Activated CD8-positive, alpha-beta memory T cell treated with anti-CD3 and anti-CD28 coated beads, Interleukin-2, amount 10 ng/mL, durations not matched to agents 7 days and 5 days (primary cell): ENCODE measurements around the gene ULK4. TPM values are rescaled to one million over a fixed set of nuclear protein-coding genes. Genes with fewer than 3 reads are reported as not detected.

Source experiments
- ATAC-seq: fragments of 150-1000 bp; cut with Tn5 transposase; one replicate; pipeline ENCODE4 v1.10.0; 2021; ENCODE audit warnings: moderate library complexity
- CTCF ChIA-PET: fragments of 350-600 bp; sonication (Branson Sonifier 250); formaldehyde crosslinking; loops from one replicate; lab custom pipeline; 2021; ENCODE audit warnings: antibody characterized with exemption; lab: Charles Lee
- DNase-seq: peaks from one replicate; pipeline ENCODE4 v3.0.0-alpha.2; 2020
- H3K27ac Mint-ChIP-seq: one replicate; pipeline ENCODE4 v1.8.0; 2021; ENCODE audit warnings: mild to moderate bottlenecking, mixed read lengths
- H3K27me3 Mint-ChIP-seq: one replicate; pipeline ENCODE4 v1.8.0; 2021; ENCODE audit warnings: mixed read lengths
- H3K36me3 Mint-ChIP-seq: one replicate; pipeline ENCODE4 v1.8.0; 2021; ENCODE audit warnings: mild to moderate bottlenecking, mixed read lengths
- H3K4me1 Mint-ChIP-seq: one replicate; pipeline ENCODE4 v1.8.0; 2021; ENCODE audit warnings: mixed read lengths
- H3K4me3 Mint-ChIP-seq: one replicate; pipeline ENCODE4 v1.8.0; 2021; ENCODE audit warnings: mild to moderate bottlenecking, moderate library complexity, mixed read lengths
- H3K9me3 Mint-ChIP-seq: one replicate; pipeline ENCODE4 v1.8.0; 2022; ENCODE audit warnings: low read depth, mixed read lengths
- total RNA-seq, 2 experiments: library from RNA; stranded (reverse); gene quantifications; one replicate each; pipeline ENCODE4 v1.2.3, GENCODE V29; 2021

ULK4 gene
- total RNA-seq: 10 to 100 TPM in 1 of 2 experiments, 1 to 10 TPM in 1; 9.5 to 13.3 TPM

- Mint-ChIP-seq H3K9me3 (no peaks in the 10 kb centered on the region), H3K27ac (peak within 1 kb of the TSS; percentile 94), H3K27me3 (no peaks in the 10 kb centered on the region), H3K4me1 (peaks cover 19% of the 10 kb centered on the region), H3K36me3 (no peaks in the 10 kb centered on the region), H3K4me3 (peak within 1 kb of the TSS; percentile 94)
- CTCF ChIA-PET: interaction anchor here (0.6 to 1.7 kb wide), 5 partner anchors 10 to 137 kb away, joined by 3 to 5 read pairs (median 3); partner anchors contain the start of gene TRAK1
- ATAC-seq (peak; percentile 93), DNase-seq (peak; percentile 98)
These were observed at the start of gene ULK4 for GRCh38 chr3:41961751-41962679. ULK4 (minus strand) TSS chr3:41962103; CDS start chr3:41954759, 7,344 bp downstream.

GRCh38 chr3:42010530-42010929 is 48.6 kb upstream of the ULK4 start:
- H3K4me3 Mint-ChIP-seq: no peak overlapping the region
- ATAC-seq (no peak), DNase-seq (no peak)
- no peak overlapping the region for H3K27ac Mint-ChIP-seq
- peaks cover 21% of the 10 kb centered on the region for H3K4me1 Mint-ChIP-seq
- no peaks in the 10 kb centered on the region for H3K36me3 Mint-ChIP-seq
- CTCF ChIA-PET: interaction anchor here (1.6 kb wide), 1 partner anchor 88 kb away, joined by 6 read pairs; no protein-coding TSS in a partner anchor
- H3K9me3 Mint-ChIP-seq: no peaks in the 10 kb centered on the region
- H3K27me3 Mint-ChIP-seq: no peaks in the 10 kb centered on the region

GRCh38 chr3:42009456-42009855 is 47.6 kb upstream of the ULK4 start:
- H3K36me3 Mint-ChIP-seq: no peaks in the 10 kb centered on the region
- peaks cover 11% of the 10 kb centered on the region for H3K4me1 Mint-ChIP-seq
- no peaks in the 10 kb centered on the region for H3K9me3 Mint-ChIP-seq
- ATAC-seq (no peak), DNase-seq (no peak)
- CTCF ChIA-PET: no interaction called here
- no peak overlapping the region for H3K4me3 Mint-ChIP-seq
- no peaks in the 10 kb centered on the region for H3K27me3 Mint-ChIP-seq
- no peak overlapping the region for H3K27ac Mint-ChIP-seq

GRCh38 chr3:42007785-42008184 is 45.9 kb upstream of the ULK4 start:
- no peak for DNase-seq
- no peaks in the 10 kb centered on the region for H3K9me3 Mint-ChIP-seq
- H3K27me3 Mint-ChIP-seq: no peaks in the 10 kb centered on the region
- CTCF ChIA-PET: no interaction called here
- no peak overlapping the region for H3K27ac Mint-ChIP-seq
- ATAC-seq: no peak
- no peak overlapping the region for H3K4me3 Mint-ChIP-seq
- H3K4me1 Mint-ChIP-seq: peaks cover 5% of the 10 kb centered on the region
- H3K36me3 Mint-ChIP-seq: peaks cover 2% of the 10 kb centered on the region

GRCh38 chr3:42005401-42005800 is 43.5 kb upstream of the ULK4 start:
- H3K36me3 Mint-ChIP-seq: peaks cover 6% of the 10 kb centered on the region
- no peaks in the 10 kb centered on the region for H3K27me3 Mint-ChIP-seq
- ATAC-seq (no peak), DNase-seq (no peak)
- peaks cover 4% of the 10 kb centered on the region for H3K4me1 Mint-ChIP-seq
- H3K27ac Mint-ChIP-seq: no peak overlapping the region
- CTCF ChIA-PET: interaction anchor here (0.7 to 1.1 kb wide), 2 partner anchors 50 to 99 kb away, joined by 3 to 4 read pairs; no protein-coding TSS in a partner anchor
- H3K9me3 Mint-ChIP-seq: peaks cover 4% of the 10 kb centered on the region
- no peak overlapping the region for H3K4me3 Mint-ChIP-seq

GRCh38 chr3:42002790-42003189 is 40.9 kb upstream of the ULK4 start:
- DNase-seq (no peak), ATAC-seq (no peak)
- Mint-ChIP-seq H3K27ac (no peak overlapping the region), H3K36me3 (peaks cover 6% of the 10 kb centered on the region), H3K4me3 (no peak overlapping the region), H3K9me3 (peaks cover 4% of the 10 kb centered on the region), H3K27me3 (no peaks in the 10 kb centered on the region), H3K4me1 (peaks cover 4% of the 10 kb centered on the region)
- CTCF ChIA-PET: no interaction called here

GRCh38 chr3:42001777-42002176 is 39.9 kb upstream of the ULK4 start:
- CTCF ChIA-PET: no interaction called here
- DNase-seq (no peak), ATAC-seq (no peak)
- H3K36me3 Mint-ChIP-seq: peaks cover 6% of the 10 kb centered on the region
- no peaks in the 10 kb centered on the region for H3K27me3 Mint-ChIP-seq
- no peak overlapping the region for H3K4me3 Mint-ChIP-seq
- H3K9me3 Mint-ChIP-seq: peaks cover 4% of the 10 kb centered on the region
- H3K4me1 Mint-ChIP-seq: peaks cover 4% of the 10 kb centered on the region
- H3K27ac Mint-ChIP-seq: no peak overlapping the region

- H3K4me1 Mint-ChIP-seq: peaks cover 4% of the 10 kb centered on the region
- no peaks in the 10 kb centered on the region for H3K27me3 Mint-ChIP-seq
- CTCF ChIA-PET: no interaction called here
- H3K9me3 Mint-ChIP-seq: peaks cover 4% of the 10 kb centered on the region
- DNase-seq (no peak), ATAC-seq (no peak)
- H3K27ac Mint-ChIP-seq: no peak overlapping the region
- H3K36me3 Mint-ChIP-seq: peaks cover 6% of the 10 kb centered on the region
- H3K4me3 Mint-ChIP-seq: no peak overlapping the region
These were observed 38.0 kb upstream of the ULK4 start for GRCh38 chr3:41999909-42000308.

- H3K36me3 Mint-ChIP-seq: peaks cover 5% of the 10 kb centered on the region
- ATAC-seq (no peak), DNase-seq (no peak)
- no peak overlapping the region for H3K27ac Mint-ChIP-seq
- peaks cover 4% of the 10 kb centered on the region for H3K9me3 Mint-ChIP-seq
- CTCF ChIA-PET: interaction anchor here (0.6 to 0.7 kb wide), 2 partner anchors 30 to 194 kb away, joined by 3 read pairs; no protein-coding TSS in a partner anchor
- H3K27me3 Mint-ChIP-seq: no peaks in the 10 kb centered on the region
- peaks cover 4% of the 10 kb centered on the region for H3K4me1 Mint-ChIP-seq
- no peak overlapping the region for H3K4me3 Mint-ChIP-seq
These were observed 36.0 kb upstream of the ULK4 start for GRCh38 chr3:41997702-41998550.

- DNase-seq (no peak), ATAC-seq (no peak)
- Mint-ChIP-seq H3K27me3 (no peaks in the 10 kb centered on the region), H3K9me3 (no peaks in the 10 kb centered on the region), H3K27ac (no peak overlapping the region), H3K4me1 (no peaks in the 10 kb centered on the region), H3K4me3 (no peak overlapping the region), H3K36me3 (no peaks in the 10 kb centered on the region)
- CTCF ChIA-PET: interaction anchor here (0.6 kb wide), 1 partner anchor 107 kb away, joined by 3 read pairs; no protein-coding TSS in a partner anchor
These were observed 29.5 kb upstream of the ULK4 start for GRCh38 chr3:41991437-41991836.

- ATAC-seq: no peak
- no peaks in the 10 kb centered on the region for H3K27me3 Mint-ChIP-seq
- DNase-seq: no peak
- H3K4me1 Mint-ChIP-seq: no peaks in the 10 kb centered on the region
- H3K4me3 Mint-ChIP-seq: no peak overlapping the region
- no peaks in the 10 kb centered on the region for H3K9me3 Mint-ChIP-seq
- CTCF ChIA-PET: interaction anchor here (0.5 to 1.7 kb wide), 2 partner anchors 74 to 201 kb away, joined by 3 read pairs; no protein-coding TSS in a partner anchor
- no peak overlapping the region for H3K27ac Mint-ChIP-seq
- no peaks in the 10 kb centered on the region for H3K36me3 Mint-ChIP-seq
These were observed 27.6 kb upstream of the ULK4 start for GRCh38 chr3:41989518-41989917.

GRCh38 chr3:41987627-41988026 is 25.7 kb upstream of the ULK4 start:
- Mint-ChIP-seq H3K9me3 (no peaks in the 10 kb centered on the region), H3K4me3 (no peak overlapping the region), H3K27me3 (no peaks in the 10 kb centered on the region), H3K36me3 (no peaks in the 10 kb centered on the region), H3K4me1 (no peaks in the 10 kb centered on the region), H3K27ac (no peak overlapping the region)
- DNase-seq (no peak), ATAC-seq (no peak)
- CTCF ChIA-PET: no interaction called here

GRCh38 chr3:41986561-41986960 is 24.7 kb upstream of the ULK4 start:
- Mint-ChIP-seq H3K27ac (no peak overlapping the region), H3K36me3 (no peaks in the 10 kb centered on the region), H3K4me1 (no peaks in the 10 kb centered on the region), H3K27me3 (no peaks in the 10 kb centered on the region), H3K9me3 (no peaks in the 10 kb centered on the region), H3K4me3 (no peak overlapping the region)
- DNase-seq (no peak), ATAC-seq (no peak)
- CTCF ChIA-PET: no interaction called here
